Endometrial microvascular endothelial cells (primary cell): ENCODE data around the gene OTUD3. TPM values are rescaled to one million over a fixed set of nuclear protein-coding genes. Genes with fewer than 3 reads are reported as not detected.

ENCODE experiments used
- in situ Hi-C: cut with HindIII; loops from 2 replicates; pipeline ENCODE4 v1.10.0; 2017; ENCODE audit warnings: low sequenced_read_pairs, low pct_unique_long_range_greater_than_20kb; ENCODE audit errors: inconsistent ontology term
- total RNA-seq: library from RNA; depleted of rRNA; stranded (reverse); fragments of >200 nt; gene quantifications from one replicate; pipeline ENCODE4 v1.2.3, GENCODE V29; 2015; ENCODE audit errors: inconsistent ontology term

OTUD3 gene
- total RNA-seq, 1 donor from 2014 or later: 4.4 TPM

DNA sequence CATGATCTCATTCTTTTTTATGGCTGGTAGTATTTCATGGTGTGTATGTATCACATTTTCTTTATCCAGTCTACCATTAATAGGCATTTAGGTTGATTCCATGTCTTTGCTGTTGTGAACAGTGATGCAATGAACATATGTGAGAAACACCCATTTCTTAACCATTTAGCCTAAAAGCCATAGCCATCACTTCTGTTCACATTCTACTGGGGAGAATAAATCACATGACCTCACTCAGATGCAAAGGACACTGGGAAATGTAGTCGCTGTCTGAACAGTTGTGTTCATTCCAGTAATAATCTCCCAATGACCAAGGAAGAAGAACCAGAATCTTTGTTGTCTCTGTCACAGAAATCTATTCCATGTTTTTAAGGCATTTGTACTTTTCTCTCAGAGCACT lies 56.3 kb downstream of the OTUD3 start:
- in situ Hi-C loops: no loop called here

GRCh38 chr1:19940486-19941205 lies 58.5 kb downstream of the OTUD3 start:
- in situ Hi-C loops: no loop called here

GRCh38 chr1:19941206-19941568 lies 59.0 kb downstream of the OTUD3 start:
- in situ Hi-C loops: no loop called here

DNA sequence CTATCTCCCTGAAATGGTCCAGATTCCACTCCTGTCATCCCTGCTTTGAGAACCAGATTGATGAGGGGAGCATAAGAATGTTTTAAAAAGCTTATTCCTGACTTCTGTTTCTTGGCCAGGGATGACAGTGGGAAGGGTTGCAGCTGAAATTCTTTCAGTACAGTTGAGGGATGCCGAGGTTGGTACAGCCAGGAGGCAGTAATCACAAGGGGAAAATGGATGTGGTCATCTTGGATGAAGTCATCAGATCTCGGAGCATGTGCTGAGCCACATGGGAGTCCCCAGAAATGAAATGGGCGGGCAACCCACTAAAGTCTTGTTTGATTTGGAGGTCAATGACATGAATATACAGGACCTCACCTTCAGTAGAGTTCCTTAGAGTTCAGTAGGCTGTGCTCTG lies 59.9 kb downstream of the OTUD3 start:
- in situ Hi-C loops: no loop called here

DNA sequence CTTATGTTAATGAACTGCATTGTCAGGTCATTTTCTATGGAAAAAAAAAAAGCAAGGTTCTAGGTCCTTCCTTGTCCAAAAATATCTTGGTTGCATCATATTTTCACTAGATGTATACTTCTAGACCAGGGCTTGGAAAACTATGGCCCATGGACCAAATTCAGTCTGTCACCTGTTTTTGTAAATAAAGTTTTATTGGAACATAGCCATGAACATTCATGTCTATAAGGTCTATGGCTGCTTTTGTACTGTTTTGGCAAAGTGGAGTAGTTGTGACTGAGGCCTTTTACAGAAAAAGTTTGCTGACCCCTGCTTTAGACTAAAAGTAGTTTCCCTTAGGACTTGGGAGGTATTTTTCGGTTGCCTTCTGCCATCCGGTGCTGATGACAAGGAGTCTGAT lies 60.5 kb downstream of the OTUD3 start:
- in situ Hi-C loops: no loop called here

DNA sequence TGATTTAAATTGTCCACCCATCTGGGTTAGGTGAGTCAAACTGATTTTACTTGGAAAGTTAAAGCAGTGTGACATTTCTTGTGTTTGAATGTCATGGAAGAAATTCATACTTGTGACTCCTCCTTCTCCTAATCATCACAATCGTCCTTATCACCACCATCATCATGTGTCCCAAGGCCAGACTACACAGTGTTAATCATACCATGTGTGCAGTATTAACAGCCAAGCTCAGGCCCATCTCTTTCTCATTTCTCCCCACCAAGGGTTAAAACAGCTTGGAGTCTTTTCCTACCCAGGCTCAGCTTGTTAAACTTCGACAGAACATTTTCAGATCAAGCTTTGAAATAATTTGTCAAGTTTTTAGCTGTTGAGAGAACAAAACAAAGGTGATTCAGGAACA lies 63.7 kb downstream of the OTUD3 start:
- in situ Hi-C loops: no loop called here

GRCh38 chr1:19946331-19946751 lies 64.1 kb downstream of the OTUD3 start:
- in situ Hi-C loops: no loop called here

GRCh38 chr1:19946971-19947370 lies 64.8 kb downstream of the OTUD3 start:
- in situ Hi-C loops: no loop called here

DNA sequence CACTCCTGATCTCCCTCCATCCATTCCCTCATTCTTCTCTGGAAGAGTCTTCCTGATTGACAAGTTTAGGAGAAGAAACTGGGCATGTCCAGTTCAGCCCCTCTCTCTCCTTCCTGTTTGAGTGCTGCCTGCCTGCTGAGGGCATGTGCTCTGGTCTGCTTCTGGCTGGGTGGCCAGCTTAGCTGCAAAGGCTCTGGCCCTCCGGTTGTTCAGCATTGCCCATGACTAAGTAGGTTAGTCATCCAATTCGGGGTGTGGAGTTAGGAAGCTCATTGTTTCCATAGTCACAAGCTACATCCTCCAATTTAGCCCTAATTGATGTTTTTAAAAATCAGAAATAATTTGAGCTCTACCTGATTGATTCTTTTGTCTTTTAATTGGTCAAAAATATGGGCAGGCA lies 66.8 kb downstream of the OTUD3 start:
- in situ Hi-C loops: no loop called here

DNA sequence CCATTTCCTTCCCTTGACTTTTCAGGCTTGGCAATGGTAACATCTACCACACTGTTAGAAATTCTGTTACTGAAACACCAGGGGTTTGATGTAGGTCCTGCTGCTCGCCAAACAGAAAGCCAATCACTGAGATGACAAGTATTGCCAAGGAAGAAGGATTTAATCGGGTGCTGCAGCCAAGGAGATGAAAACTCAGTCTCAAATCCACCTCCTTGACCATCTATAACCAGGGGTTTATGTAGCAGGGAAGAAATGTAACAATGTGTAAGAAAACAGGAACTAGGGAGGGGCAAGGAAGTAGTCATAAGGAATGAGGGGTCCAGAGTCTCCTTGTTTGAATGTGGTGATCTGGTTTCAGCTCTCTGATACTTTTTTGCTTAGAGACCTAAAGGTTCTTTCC lies 71.9 kb downstream of the OTUD3 start:
- in situ Hi-C loops: no loop called here

DNA sequence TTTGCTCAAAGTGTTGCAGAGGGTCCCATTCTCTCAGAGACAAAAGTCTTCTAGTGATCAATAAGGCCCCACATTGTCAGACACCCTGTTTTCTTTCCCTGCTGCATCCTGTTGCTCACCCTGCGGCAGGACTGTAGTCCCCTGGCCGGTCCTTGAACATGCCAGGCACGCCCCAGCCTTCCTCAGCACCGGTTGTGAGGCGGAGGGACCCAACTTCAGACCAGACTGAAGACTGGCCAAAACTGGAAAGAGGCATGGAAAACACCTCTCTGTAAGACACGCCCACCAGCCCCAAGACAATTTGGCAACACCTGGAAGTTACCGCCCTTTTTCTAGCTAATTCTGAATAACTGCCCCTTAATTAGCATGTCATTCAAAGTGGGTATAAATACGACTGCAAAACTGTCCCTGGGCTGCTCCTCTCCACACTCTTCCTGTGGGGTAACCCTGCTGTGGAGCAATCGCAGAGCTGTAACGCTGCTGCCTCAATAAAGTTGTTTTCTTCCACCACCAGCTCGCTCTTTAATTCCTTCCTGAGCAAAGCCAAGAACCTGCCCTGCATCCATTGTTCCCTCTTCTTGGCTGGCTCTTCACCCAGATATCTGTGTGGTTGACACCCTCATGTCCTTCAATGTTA lies 73.5 kb downstream of the OTUD3 start:
- in situ Hi-C loops: no loop called here

GRCh38 chr1:19957779-19958178 lies 75.6 kb downstream of the OTUD3 start:
- in situ Hi-C loops: no loop called here

GRCh38 chr1:19960591-19960990 lies 78.4 kb downstream of the OTUD3 start:
- in situ Hi-C loops: no loop called here

Other genes starting within 250 kb of the OTUD3 start
- gene NBL1, start 238.1 kb upstream of the OTUD3 start, total RNA-seq: 50.8 TPM
- not detected for gene HTR6, start 217.5 kb upstream of the OTUD3 start, total RNA-seq
- gene TMCO4, start 82.5 kb upstream of the OTUD3 start, total RNA-seq: 18.0 TPM
- not detected for gene RNF186, start 67.1 kb upstream of the OTUD3 start, total RNA-seq
- gene PLA2G2E, start 41.2 kb downstream of the OTUD3 start, total RNA-seq: not detected
- not detected for gene PLA2G2A, start 97.2 kb downstream of the OTUD3 start, total RNA-seq
- 6.8 TPM for gene PLA2G5, start 187.8 kb downstream of the OTUD3 start, total RNA-seq
- gene PLA2G2D, start 237.1 kb downstream of the OTUD3 start, total RNA-seq: not detected